ENCODE data around the gene CLEC9A. TPM values are rescaled to one million over a fixed set of nuclear protein-coding genes. Genes with fewer than 3 reads are reported as not detected.

Gene CLEC9A
- total and polyA plus RNA-seq, 9 of the 15 experiments (the other 6 are each of a cell fraction or from before 2014, with no cell fraction given) = not detected

- TF ChIP-seq CHD7 (IDR thresholded peaks at IDR 0.05; ENCODE audit: low read depth, low read length) = no peak
Measured at GRCh38 chr12:10115311-10115710, 84.8 kb downstream of the CLEC9A start (continued).

Other genes with a start within 250 kb of the CLEC9A start
Only the 7 nearest of the 12 such genes appear.
- not detected in 2 replicates for gene CLEC2A, start 98.3 kb upstream of the CLEC9A start, total RNA-seq (2014; rRNA removed)
- not detected in 2 replicates for gene CLEC2A, start 98.3 kb upstream of the CLEC9A start, total RNA-seq (2014; rRNA removed; fragmentation: Illumina TruSeq; extraction: Trizol)
- gene CLEC2A, start 98.3 kb upstream of the CLEC9A start, total RNA-seq (2015; rRNA removed; fragmentation: Illumina TruSeq; extraction: Trizol) = not detected in 2 replicates
- not detected in 2 replicates for gene CLEC2A, start 98.3 kb upstream of the CLEC9A start, total RNA-seq (2021)
- gene CLEC2A, start 98.3 kb upstream of the CLEC9A start, polyA plus RNA-seq (2011; rRNA removed) = not detected in 2 replicates
- gene CLEC2A, start 98.3 kb upstream of the CLEC9A start, polyA plus RNA-seq (2014; fragmentation: Illumina TruSeq; extraction: Trizol) = not detected in 2 replicates
- gene CLEC2A, start 98.3 kb upstream of the CLEC9A start, polyA plus RNA-seq (2014; fragmentation: Nextera tagmentation; extraction: Ambion mirVana) = not detected
- gene CLEC2A, start 98.3 kb upstream of the CLEC9A start, polyA plus RNA-seq (2014; rRNA removed) = not detected in 2 replicates
- not detected in 2 replicates for gene CLEC12A, start 59.3 kb upstream of the CLEC9A start, total RNA-seq (2014; rRNA removed)
- not detected in 2 replicates for gene CLEC12A, start 59.3 kb upstream of the CLEC9A start, total RNA-seq (2014; rRNA removed; fragmentation: Illumina TruSeq; extraction: Trizol)
- gene CLEC12A, start 59.3 kb upstream of the CLEC9A start, total RNA-seq (2015; rRNA removed; fragmentation: Illumina TruSeq; extraction: Trizol) = not detected in 2 replicates
- not detected in 2 replicates for gene CLEC12A, start 59.3 kb upstream of the CLEC9A start, total RNA-seq (2021)
- not detected in 2 replicates for gene CLEC12A, start 59.3 kb upstream of the CLEC9A start, polyA plus RNA-seq (2011; rRNA removed)
- gene CLEC12A, start 59.3 kb upstream of the CLEC9A start, polyA plus RNA-seq (2014; fragmentation: Illumina TruSeq; extraction: Trizol) = not detected in 2 replicates
- gene CLEC12A, start 59.3 kb upstream of the CLEC9A start, polyA plus RNA-seq (2014; fragmentation: Nextera tagmentation; extraction: Ambion mirVana) = not detected
- not detected in 2 replicates for gene CLEC12A, start 59.3 kb upstream of the CLEC9A start, polyA plus RNA-seq (2014; rRNA removed)
- not detected in 2 replicates for gene CLEC1B, start 31.6 kb upstream of the CLEC9A start, total RNA-seq (2014; rRNA removed)
- gene CLEC1B, start 31.6 kb upstream of the CLEC9A start, total RNA-seq (2014; rRNA removed; fragmentation: Illumina TruSeq; extraction: Trizol) = not detected in 2 replicates
- not detected in 2 replicates for gene CLEC1B, start 31.6 kb upstream of the CLEC9A start, total RNA-seq (2015; rRNA removed; fragmentation: Illumina TruSeq; extraction: Trizol)
- gene CLEC1B, start 31.6 kb upstream of the CLEC9A start, total RNA-seq (2021) = not detected in 2 replicates
- not detected in 2 replicates for gene CLEC1B, start 31.6 kb upstream of the CLEC9A start, polyA plus RNA-seq (2011; rRNA removed)
- not detected in 2 replicates for gene CLEC1B, start 31.6 kb upstream of the CLEC9A start, polyA plus RNA-seq (2014; fragmentation: Illumina TruSeq; extraction: Trizol)
- not detected for gene CLEC1B, start 31.6 kb upstream of the CLEC9A start, polyA plus RNA-seq (2014; fragmentation: Nextera tagmentation; extraction: Ambion mirVana)
- not detected in 2 replicates for gene CLEC1B, start 31.6 kb upstream of the CLEC9A start, polyA plus RNA-seq (2014; rRNA removed)
- gene CLEC12B, start 20.1 kb upstream of the CLEC9A start, total RNA-seq (2014; rRNA removed) = not detected in 2 replicates
- gene CLEC12B, start 20.1 kb upstream of the CLEC9A start, total RNA-seq (2014; rRNA removed; fragmentation: Illumina TruSeq; extraction: Trizol) = not detected in 2 replicates
- gene CLEC12B, start 20.1 kb upstream of the CLEC9A start, total RNA-seq (2015; rRNA removed; fragmentation: Illumina TruSeq; extraction: Trizol) = not detected in 2 replicates
- not detected in 2 replicates for gene CLEC12B, start 20.1 kb upstream of the CLEC9A start, total RNA-seq (2021)
- gene CLEC12B, start 20.1 kb upstream of the CLEC9A start, polyA plus RNA-seq (2011; rRNA removed) = not detected in 2 replicates
- not detected in 2 replicates for gene CLEC12B, start 20.1 kb upstream of the CLEC9A start, polyA plus RNA-seq (2014; fragmentation: Illumina TruSeq; extraction: Trizol)
- gene CLEC12B, start 20.1 kb upstream of the CLEC9A start, polyA plus RNA-seq (2014; fragmentation: Nextera tagmentation; extraction: Ambion mirVana) = not detected
- gene CLEC12B, start 20.1 kb upstream of the CLEC9A start, polyA plus RNA-seq (2014; rRNA removed) = not detected in 2 replicates
- not detected in 2 replicates for gene CLEC1A, start 68.3 kb downstream of the CLEC9A start, total RNA-seq (2014; rRNA removed)
- not detected in 2 replicates for gene CLEC1A, start 68.3 kb downstream of the CLEC9A start, total RNA-seq (2014; rRNA removed; fragmentation: Illumina TruSeq; extraction: Trizol)
- not detected in 2 replicates for gene CLEC1A, start 68.3 kb downstream of the CLEC9A start, total RNA-seq (2015; rRNA removed; fragmentation: Illumina TruSeq; extraction: Trizol)
- not detected in 2 replicates for gene CLEC1A, start 68.3 kb downstream of the CLEC9A start, total RNA-seq (2021)
- not detected in 2 replicates for gene CLEC1A, start 68.3 kb downstream of the CLEC9A start, polyA plus RNA-seq (2011; rRNA removed)
- gene CLEC1A, start 68.3 kb downstream of the CLEC9A start, polyA plus RNA-seq (2014; fragmentation: Illumina TruSeq; extraction: Trizol) = not detected in 2 replicates
- under 1 TPM in 1 of 2 experiments, not detected in 1; 0.04 TPM for gene CLEC1A, start 68.3 kb downstream of the CLEC9A start, polyA plus RNA-seq (2014; fragmentation: Nextera tagmentation; extraction: Ambion mirVana)
- not detected in 2 replicates for gene CLEC1A, start 68.3 kb downstream of the CLEC9A start, polyA plus RNA-seq (2014; rRNA removed)
- not detected in 2 replicates for gene CLEC7A, start 99.5 kb downstream of the CLEC9A start, total RNA-seq (2014; rRNA removed)
- not detected in 2 replicates for gene CLEC7A, start 99.5 kb downstream of the CLEC9A start, total RNA-seq (2014; rRNA removed; fragmentation: Illumina TruSeq; extraction: Trizol)
- gene CLEC7A, start 99.5 kb downstream of the CLEC9A start, total RNA-seq (2015; rRNA removed; fragmentation: Illumina TruSeq; extraction: Trizol) = not detected in 2 replicates
- 0.16 TPM in 1 of 2 replicates, not detected in the other for gene CLEC7A, start 99.5 kb downstream of the CLEC9A start, total RNA-seq (2021)
- not detected in 2 replicates for gene CLEC7A, start 99.5 kb downstream of the CLEC9A start, polyA plus RNA-seq (2011; rRNA removed)
- gene CLEC7A, start 99.5 kb downstream of the CLEC9A start, polyA plus RNA-seq (2014; fragmentation: Illumina TruSeq; extraction: Trizol) = not detected in 2 replicates
- not detected for gene CLEC7A, start 99.5 kb downstream of the CLEC9A start, polyA plus RNA-seq (2014; fragmentation: Nextera tagmentation; extraction: Ambion mirVana)
- gene CLEC7A, start 99.5 kb downstream of the CLEC9A start, polyA plus RNA-seq (2014; rRNA removed) = not detected in 2 replicates
- gene OLR1, start 141.4 kb downstream of the CLEC9A start, total RNA-seq (2014; rRNA removed) = not detected in 2 replicates
- not detected in 2 replicates for gene OLR1, start 141.4 kb downstream of the CLEC9A start, total RNA-seq (2014; rRNA removed; fragmentation: Illumina TruSeq; extraction: Trizol)
- gene OLR1, start 141.4 kb downstream of the CLEC9A start, total RNA-seq (2015; rRNA removed; fragmentation: Illumina TruSeq; extraction: Trizol) = not detected in 2 replicates
- 0.45 TPM in 1 of 2 replicates, not detected in the other for gene OLR1, start 141.4 kb downstream of the CLEC9A start, total RNA-seq (2021)
- gene OLR1, start 141.4 kb downstream of the CLEC9A start, polyA plus RNA-seq (2011; rRNA removed) = not detected in 2 replicates
- not detected in 2 replicates for gene OLR1, start 141.4 kb downstream of the CLEC9A start, polyA plus RNA-seq (2014; fragmentation: Illumina TruSeq; extraction: Trizol)
- gene OLR1, start 141.4 kb downstream of the CLEC9A start, polyA plus RNA-seq (2014; fragmentation: Nextera tagmentation; extraction: Ambion mirVana) = not detected
- gene OLR1, start 141.4 kb downstream of the CLEC9A start, polyA plus RNA-seq (2014; rRNA removed) = not detected in 2 replicates